GM18907 (cell line): Measurements from ENCODE around the gene BICRA.
"Not testable (repeated sequence)": the region's sequence is repeated elsewhere in the genome, so short reads cannot be mapped to it uniquely, and the experiment has no call there.

Experiments
- ATAC-seq: cut with Tn5 transposase; IDR thresholded peaks from one replicate; pipeline ENCODE4 v1.9.1; 2021; ENCODE audit warnings: mild to moderate bottlenecking, moderate library complexity; ENCODE audit not compliant: unreplicated experiment

BICRA gene

DNA sequence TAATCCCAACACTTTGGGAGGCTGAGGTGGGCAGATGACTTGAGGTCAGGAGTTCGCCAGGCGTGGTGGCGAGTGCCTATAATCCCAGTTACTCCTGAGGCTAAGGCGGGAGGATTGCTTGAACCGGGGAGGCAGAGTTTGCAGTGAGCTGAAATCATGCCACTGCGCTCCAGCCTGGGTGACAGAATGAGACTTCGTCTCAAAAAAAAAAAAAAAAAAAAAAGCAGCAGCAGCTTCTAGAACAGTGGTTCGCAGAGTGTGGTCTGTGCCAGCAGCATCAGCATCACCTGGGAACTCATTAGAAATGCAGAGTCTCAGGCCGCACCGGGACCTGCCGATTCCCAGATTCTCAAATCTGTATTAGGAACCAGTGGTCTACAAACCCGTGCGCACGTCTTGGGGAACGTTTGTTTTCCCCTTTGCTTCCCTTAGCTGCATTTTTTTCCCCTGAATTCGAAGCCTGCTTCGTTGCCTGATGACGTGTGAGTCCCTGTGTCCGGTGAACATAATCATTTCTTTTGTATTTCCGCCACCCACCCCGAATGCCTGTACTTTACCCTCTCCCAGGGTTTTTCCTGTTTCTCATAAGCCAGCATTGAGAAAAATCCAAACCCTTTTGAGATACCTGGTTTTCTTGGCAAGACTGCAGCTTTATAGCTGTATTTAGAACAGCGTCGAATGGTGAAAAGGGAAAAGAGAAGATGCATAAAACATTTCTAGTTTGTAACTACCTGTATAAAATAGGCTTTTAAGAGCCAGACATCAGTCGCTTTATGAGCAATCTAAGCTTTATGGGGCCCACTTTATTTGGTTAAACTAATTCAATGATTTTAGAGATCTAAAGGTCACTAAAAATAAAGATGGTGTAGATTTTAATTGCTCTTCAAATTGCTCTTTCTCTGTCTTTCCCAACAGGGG lies 49.8 kb downstream of the BICRA start:
- no peak for ATAC-seq

DNA sequence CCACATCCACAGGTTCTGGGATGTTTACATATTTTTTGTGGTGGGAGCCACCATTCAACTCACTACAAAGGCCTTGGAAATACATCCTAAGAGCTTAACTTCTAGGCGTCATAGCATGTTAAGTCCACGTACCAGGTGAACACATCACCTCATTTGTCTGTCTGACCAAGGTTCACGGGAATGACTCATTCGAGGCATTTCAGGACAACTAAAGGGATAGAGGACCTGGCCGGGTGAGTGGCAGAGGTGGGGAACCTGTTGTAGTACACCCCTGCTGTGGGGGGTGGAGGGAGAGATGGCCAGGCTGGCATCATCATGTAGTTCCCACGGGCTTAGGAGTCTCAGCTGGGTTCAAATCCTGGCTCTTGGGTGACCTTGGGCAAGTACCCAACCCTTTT lies 51.5 kb downstream of the BICRA start:
- ATAC-seq = no peak

DNA sequence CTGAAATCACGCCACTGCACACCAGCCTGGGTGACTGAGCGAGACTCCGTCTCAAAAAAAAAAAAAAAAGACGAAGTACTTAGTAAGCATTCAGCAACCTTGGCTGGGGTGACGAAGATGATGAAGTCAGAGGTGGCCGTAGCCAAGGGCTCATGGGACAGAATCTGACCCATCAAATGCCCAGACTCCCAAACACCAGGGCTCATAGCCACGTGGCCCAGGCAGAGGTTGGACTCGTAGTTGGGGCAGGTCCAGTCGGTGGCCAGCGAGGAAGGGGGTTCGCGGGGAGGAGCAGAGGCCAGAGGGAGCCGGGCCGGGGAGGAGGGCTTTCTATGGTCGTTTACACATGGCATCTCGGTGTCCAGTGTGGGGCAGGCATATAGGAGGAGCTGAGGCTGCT lies 52.2 kb downstream of the BICRA start:
- no peak for ATAC-seq

DNA sequence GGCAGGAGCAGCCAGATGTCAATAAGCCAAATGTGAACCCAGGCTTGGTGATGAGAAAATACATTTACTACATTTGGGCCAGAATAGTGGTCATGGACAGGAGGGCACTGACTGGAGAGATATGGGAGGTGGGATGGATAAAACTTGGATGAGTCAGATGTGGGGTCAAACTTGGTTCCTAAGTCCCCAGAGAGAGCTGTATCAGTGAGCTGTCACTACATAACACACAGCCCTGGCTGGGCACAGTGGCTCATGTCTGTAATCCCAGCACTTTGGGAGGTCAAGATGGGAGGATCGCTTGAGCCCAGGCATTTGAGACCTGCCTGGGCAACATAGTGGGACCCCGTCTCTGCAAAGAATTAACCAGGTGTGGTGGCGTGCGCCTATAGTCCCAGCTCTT lies 52.7 kb downstream of the BICRA start:
- no peak for ATAC-seq

DNA sequence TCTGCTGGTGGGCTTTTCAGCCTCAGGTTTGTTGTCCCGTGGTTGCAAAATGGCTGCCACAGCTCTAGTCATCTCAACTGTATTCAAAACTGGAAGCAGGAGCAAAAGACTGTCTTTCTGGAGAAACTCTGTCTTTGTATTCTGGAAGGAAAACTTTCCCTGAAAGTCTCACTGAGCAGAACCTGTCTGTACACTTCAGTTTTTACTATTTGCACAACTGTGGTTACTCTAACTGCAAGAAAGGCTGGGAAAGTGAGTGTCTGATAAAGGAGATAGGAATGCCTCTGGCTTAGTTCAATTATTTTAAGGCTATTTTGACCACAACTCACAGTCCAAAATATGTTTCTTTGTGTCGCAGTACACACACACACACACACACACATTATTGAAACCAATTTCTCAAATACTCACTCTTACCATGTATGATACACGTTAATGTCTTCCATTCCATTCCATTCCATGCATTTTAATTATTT lies 54.5 kb downstream of the BICRA start:
- ATAC-seq = no peak

DNA sequence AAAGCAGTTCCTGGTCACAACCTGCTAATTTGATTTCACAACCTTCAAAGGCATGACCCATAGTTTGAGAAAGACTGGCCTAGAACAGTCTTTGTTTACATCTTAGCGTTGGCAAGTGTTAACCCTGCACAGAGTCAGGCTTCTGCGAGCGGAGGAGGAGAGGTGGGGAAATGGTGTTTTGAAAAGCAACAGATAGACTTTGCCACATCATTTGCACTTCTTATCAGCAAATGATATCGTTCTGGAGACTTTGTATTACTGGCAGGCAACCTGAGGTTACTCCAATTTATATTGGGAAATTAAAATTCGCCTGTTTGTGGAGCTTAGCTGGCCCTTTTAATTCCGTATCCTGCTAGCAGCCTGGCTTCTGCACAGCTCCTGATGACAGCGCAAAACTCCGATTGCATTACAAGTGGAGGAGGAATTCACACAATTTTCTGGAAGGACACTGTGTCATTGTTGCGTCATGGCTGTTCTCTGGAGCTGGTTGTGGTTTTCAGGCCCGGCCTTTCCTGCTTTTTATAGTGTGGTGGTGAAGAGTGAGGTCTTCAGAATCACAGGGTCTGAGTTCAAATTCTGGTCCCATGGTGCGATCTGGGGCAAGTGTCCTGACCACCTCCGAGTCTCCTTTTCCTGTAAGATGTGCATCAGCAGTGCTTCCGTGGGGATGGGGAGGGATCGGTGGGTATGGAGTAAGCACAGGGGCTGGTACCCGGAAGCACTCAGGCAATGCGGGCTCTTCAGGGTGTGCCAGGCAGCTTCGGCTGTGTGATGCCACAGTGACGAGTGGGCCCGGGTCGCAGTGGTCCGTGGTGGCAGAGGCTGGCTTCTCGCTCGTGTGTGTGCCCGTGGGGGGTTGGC lies 55.2 kb downstream of the BICRA start:
- no peak for ATAC-seq

DNA sequence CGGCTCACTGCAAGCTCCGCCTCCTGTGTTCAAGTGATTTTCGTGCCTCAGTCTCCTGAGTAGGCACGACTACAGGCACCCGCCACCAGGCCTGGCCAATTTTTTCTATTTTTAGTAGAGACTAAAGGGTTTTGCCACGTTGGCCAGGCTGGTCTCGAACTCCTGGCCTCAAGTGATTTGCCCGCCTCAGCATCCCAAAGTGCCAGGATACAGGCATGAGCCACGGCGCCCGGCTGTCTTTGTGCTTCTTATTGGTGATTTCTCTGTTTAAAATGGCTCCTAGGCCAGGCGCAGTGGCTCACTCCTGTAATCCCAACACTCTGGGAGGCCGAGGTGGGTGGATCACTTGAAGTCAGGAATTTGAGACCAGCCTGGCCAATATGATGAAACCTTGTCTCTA lies 59.6 kb downstream of the BICRA start:
- not testable (repeated sequence) for ATAC-seq

DNA sequence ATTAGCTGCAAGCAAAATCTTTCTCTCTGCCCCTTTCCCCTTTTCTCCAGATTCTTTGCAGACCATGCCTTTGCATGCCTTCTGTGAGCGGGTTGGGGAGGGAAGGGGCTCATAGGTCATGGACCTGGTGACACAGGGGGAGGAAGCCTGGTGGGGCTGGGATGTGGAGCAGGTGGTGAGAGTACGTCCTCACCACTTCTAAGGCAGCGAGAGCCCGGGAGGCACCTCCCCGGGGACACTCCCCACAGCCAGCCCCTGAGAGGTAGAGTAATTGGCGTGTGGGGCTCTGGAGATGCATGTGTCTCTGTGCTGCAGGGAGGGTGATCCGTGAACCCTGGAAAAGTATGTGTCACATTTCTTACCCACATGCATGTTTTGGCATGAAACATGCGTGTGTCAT lies 61.8 kb downstream of the BICRA start:
- ATAC-seq = no peak

DNA sequence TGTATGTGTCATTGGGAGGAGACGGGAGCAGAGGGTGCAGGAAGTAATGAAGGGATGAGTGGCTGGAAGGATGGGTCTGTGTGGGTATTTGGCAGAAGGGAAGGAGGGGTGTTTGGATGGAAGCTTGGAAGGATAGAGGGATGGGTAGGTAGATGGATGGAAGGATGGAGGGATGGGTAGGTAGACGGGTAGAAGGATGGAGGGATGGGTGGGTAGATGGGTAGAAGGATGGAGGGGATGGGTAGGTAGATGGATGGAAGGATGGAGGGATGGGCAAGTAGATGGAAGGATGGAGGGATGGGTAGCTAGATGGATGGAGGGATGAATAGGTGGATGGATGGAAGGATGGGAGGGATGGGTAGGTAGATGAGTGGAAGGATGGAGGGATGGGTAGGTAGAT lies 62.6 kb downstream of the BICRA start:
- ATAC-seq = no peak

DNA sequence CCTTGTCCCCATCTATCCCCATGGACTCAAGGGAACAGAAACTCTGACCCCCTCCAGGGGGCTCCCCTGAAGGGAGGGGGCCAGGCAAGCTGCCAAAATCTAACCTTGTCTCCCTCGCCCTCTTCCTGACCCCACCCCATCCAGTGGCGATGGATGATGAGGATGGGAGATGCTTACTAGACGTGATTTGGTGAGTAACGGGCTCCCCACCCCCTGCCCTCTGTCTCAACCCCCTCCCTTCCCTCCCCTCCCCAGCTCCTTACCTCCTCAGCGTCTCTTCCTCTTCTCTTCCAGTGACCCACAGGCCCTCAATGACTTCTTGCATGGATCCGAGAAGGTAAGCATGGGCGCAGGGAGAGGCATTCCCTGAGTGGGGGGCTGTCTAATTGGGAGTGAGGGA lies 64.5 kb downstream of the BICRA start:
- ATAC-seq = no peak

DNA sequence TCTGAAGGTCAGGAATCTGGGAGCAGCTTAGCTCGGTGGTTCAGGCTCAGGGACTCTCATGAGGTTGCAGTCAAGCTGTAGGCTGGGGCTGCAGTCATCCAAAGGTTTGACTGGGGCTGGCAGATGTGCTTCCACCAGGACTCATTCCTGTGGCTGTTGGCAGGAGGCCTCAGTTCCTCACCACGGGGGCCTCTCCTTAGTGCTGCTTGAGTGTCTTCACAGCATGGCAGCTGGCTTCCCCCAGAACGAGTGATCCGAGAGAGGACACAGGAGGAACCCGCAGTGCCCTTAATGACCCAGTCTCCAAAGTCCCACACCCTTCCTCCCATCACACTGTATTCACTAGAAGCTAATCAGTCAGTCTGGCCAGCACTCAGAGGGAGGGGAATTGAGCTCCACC lies 65.6 kb downstream of the BICRA start:
- ATAC-seq = no peak

DNA sequence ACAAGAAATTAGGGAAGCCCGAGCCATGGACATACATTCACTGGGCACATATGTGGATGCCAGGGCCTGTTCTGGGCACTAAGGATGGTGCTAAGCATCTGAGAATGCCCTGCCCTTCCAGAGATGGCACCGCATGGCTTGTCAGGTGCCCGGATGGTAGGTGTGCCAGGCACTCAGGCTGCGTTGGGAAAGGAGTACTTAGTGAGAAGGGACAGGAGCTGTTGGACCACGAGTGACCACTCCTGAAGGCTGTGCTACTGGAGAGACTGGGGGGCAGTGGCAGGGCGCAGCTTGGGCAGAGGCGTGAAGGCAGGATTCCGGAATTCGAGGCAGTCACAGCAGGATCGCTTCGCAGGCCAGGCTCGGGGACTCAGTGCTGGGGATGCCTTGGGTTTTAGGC lies 66.3 kb downstream of the BICRA start:
- no peak for ATAC-seq

DNA sequence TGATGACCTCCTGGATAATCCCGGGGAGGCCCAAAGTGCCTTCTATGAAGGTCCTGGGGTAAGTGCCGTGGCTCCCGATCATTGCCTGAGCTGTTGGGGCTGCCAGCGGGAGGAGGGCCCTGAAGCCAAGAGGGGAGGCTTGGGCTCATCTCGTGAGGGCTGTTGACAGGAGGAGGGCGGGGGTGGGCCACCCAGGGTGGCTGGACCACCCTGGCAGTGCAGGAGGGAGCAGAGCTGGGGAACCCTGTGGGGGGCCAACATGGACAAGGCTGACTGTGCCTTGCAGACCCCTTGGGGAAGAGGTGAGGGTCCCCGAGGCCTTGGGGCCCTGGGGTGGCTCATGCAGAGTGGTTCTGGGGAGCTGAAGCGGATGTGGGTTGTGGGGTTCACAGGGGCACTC lies 66.9 kb downstream of the BICRA start:
- ATAC-seq = no peak

DNA sequence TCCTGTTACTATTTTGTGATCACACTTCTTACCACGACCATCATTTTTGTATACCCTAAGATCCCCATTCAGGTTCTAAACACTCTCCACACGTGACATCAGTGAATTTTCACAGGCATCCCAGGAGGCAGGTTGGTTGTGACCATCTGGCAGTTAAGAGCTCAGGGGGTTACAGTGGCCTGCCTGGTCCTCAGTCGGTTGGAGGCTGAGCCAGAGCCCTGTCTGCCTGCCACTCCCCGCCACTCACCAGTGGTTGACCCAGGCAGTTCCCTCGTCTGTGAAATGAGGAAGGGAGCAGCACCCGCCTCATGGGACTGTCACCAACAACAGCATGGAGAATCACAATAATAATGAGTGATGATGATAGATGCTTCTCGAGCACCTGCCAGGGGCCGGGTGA lies 67.9 kb downstream of the BICRA start:
- no peak for ATAC-seq

DNA sequence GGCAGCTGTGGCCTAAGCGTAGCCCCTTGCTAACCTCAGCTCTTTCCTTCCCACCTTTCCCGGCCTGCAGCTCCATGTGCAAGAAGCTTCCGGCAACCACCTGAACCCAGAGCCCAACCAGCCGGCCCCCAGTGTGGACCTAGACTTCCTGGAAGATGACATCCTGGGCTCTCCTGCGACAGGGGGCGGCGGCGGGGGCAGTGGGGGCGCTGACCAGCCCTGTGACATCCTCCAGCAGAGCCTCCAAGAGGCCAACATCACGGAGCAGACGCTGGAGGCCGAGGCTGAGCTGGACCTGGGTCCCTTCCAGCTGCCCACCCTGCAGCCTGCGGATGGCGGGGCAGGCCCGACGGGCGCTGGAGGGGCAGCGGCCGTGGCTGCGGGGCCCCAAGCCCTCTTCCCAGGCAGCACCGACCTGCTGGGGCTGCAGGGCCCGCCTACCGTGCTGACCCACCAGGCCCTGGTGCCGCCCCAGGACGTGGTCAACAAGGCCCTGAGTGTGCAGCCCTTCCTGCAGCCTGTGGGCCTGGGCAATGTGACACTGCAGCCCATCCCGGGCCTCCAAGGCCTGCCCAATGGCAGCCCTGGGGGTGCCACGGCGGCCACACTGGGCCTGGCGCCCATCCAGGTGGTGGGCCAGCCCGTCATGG lies 70.4 kb downstream of the BICRA start:
- no peak for ATAC-seq

DNA sequence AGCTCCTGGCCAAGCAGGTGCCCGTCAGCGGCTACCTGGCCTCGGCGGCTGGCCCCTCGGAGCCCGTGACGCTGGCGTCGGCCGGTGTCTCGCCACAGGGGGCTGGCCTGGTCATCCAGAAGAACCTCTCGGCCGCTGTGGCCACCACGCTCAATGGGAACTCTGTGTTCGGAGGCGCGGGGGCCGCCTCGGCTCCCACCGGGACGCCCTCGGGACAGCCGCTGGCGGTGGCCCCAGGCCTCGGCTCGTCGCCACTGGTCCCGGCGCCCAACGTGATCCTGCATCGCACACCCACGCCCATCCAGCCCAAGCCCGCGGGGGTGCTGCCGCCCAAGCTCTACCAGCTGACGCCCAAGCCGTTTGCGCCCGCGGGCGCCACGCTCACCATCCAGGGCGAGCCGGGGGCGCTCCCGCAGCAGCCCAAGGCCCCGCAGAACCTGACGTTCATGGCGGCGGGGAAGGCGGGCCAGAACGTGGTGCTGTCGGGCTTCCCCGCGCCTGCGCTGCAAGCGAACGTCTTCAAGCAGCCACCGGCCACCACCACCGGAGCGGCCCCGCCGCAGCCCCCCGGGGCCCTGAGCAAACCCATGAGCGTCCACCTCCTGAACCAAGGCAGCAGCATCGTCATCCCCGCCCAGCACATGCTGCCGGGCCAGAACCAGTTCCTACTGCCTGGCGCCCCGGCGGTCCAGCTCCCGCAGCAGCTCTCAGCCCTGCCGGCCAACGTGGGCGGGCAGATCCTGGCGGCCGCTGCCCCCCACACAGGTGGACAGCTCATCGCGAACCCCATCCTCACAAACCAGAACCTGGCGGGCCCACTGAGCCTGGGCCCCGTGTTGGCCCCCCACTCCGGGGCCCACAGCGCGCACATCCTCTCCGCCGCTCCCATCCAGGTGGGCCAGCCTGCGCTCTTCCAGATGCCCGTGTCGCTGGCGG lies 71.3 kb downstream of the BICRA start:
- no peak for ATAC-seq

DNA sequence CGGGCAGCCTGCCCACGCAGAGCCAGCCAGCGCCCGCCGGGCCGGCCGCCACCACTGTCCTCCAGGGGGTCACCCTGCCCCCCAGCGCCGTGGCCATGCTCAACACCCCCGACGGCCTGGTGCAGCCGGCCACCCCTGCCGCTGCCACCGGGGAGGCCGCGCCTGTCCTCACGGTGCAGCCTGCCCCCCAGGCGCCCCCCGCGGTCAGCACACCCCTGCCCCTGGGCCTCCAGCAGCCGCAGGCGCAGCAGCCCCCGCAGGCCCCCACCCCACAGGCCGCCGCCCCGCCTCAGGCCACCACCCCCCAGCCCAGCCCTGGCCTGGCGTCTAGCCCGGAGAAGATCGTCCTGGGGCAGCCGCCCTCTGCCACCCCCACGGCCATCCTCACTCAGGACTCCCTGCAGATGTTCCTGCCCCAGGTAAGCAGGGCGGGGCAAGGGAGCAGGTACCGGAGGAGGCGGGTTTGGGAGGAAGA lies 72.0 kb downstream of the BICRA start:
- no peak for ATAC-seq

DNA sequence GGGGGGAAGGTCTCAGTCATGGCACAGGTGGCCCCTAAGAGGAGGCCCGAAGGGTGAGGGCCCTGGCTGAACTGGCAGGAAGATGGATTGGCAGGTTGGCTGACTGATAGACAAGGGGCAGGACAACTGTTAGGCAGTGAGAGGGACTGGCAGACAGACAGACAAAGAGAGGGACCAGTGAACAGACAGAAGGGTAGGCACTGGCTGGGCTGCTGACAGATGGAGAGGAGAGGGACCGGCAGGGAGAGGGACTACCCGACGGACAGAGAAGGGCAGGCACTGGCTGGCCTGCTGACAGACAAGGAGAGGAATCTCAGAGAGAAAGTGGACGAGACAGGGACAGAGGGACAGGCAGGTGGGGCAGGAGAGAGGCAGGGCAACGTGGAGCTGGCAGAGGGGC lies 72.5 kb downstream of the BICRA start:
- no peak for ATAC-seq

DNA sequence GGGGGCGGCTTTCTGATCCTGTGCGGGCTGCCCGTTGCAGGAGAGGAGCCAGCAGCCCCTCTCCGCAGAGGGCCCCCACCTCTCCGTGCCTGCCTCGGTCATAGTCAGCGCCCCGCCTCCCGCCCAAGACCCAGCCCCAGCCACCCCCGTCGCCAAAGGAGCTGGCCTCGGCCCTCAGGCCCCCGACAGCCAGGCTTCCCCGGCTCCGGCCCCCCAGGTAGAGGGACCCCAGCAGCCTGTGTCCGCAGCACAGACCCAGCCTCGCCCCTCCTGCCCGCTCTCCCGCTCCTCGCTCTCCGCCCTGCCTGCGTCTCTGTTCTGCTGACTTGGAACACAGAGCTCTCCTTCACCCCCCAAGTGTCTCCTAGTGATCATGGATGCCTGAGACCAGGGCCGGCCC lies 73.0 kb downstream of the BICRA start:
- ATAC-seq = no peak

DNA sequence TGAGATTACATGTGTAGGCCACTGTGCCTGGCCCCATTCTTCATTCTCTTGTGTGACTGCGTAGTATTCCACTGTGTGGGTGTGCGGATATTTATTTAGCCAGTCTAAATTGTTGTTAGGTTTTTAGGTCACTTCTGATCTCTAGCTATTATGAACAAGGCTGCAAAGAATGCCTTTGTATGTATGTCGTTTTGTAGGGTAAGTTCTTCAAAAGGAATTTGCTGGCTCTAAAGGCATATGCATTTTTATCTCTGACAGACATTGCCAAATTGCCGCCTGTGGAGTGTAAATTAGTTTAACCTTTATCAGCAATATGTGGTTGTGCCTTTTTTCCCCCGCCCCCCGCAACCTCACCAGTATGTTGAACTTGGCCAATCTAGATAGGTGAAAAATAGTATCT lies 74.0 kb downstream of the BICRA start:
- ATAC-seq = no peak
